ENCODE results near the gene PROX2.

Gene PROX2, protein sequence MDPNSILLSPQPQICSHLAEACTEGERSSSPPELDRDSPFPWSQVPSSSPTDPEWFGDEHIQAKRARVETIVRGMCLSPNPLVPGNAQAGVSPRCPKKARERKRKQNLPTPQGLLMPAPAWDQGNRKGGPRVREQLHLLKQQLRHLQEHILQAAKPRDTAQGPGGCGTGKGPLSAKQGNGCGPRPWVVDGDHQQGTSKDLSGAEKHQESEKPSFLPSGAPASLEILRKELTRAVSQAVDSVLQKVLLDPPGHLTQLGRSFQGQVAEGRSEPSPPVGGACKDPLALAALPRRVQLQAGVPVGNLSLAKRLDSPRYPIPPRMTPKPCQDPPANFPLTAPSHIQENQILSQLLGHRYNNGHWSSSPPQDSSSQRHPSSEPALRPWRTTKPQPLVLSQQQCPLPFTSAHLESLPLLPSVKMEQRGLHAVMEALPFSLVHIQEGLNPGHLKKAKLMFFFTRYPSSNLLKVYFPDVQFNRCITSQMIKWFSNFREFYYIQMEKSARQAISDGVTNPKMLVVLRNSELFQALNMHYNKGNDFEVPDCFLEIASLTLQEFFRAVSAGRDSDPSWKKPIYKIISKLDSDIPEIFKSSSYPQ

DNA sequence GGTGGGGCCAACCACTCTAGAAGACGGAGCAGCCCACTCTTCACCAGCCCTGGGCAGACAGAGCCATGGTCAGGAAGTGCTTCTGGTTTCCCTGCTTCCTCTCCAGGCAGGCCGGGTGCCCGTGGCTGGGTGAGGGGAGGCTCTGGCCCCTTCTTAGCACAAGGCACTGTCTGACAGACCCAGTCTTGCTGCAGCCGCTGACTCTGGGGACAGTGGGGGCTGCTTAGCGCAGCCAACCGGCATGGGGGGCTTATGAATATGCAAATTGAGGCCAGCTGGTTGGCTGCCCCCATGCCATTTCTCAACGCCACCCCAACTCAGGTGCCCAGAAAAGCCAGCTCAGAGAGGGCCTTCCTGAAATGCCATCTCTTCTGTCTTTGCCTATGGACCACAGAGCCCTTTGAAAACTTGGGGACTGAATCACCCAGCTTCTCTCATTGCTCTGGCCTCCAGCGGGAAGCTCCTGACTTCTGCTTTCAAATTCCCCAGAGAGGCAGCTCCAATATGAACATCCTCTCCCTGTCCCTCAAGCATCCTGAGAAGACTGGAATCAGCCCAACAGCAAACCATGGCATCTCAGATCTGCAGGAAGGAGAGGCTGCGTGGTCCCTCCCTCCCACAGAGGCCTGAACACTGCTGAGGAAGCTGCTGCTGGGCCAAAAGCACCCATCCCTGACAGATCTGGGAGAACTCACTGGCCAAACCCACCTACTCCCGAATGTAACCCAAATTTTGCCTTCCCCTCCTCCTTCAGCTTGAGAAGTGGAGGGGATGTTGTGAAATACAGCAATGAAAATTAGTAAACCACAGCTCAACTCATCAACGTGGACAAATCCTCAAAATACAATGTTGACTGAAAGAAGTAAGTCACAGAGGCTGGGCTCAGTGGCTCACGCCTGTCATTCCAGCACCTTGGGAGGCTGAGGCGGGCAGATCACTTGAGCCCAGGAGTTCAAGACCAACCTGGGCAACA, at the start of gene PROX2:
Gene PROX2, minus strand, starts transcription at position 205 of the 973 bp plus-strand sequence. CDS start 12,311 bp downstream, outside the sequence.
- H3K27ac ChIP-seq, result no peak within 1 kb of the TSS
- TF ChIP-seq, protein P1, sequence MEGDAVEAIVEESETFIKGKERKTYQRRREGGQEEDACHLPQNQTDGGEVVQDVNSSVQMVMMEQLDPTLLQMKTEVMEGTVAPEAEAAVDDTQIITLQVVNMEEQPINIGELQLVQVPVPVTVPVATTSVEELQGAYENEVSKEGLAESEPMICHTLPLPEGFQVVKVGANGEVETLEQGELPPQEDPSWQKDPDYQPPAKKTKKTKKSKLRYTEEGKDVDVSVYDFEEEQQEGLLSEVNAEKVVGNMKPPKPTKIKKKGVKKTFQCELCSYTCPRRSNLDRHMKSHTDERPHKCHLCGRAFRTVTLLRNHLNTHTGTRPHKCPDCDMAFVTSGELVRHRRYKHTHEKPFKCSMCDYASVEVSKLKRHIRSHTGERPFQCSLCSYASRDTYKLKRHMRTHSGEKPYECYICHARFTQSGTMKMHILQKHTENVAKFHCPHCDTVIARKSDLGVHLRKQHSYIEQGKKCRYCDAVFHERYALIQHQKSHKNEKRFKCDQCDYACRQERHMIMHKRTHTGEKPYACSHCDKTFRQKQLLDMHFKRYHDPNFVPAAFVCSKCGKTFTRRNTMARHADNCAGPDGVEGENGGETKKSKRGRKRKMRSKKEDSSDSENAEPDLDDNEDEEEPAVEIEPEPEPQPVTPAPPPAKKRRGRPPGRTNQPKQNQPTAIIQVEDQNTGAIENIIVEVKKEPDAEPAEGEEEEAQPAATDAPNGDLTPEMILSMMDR (conservative IDR thresholded peaks at IDR 0.05), result no peak
- TF ChIP-seq ZFX (IDR thresholded peaks at IDR 0.05), result no peak

DNA sequence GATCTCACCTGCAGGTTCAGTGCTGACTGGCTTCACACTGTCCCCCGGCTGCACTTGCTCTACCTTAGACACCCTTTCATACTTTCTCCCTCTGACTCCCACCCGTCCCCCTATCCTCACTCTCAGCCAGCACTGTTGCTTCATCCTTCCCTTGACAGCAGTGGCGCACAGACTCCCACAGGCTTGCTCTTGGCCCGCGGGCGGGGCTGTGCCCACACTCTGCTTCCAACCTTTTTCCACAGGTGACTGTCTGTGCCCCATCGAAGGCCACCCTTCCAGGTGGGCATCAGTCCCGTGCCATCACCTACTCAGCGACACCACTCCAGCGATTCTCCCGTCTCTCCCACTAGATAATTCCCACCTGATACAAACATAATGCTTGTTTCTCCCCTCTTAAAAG, 48.1 kb upstream of the PROX2 start:
- H3K27ac ChIP-seq, result no peak overlapping the region
- TF ChIP-seq, protein P1 (conservative IDR thresholded peaks at IDR 0.05), result no peak
- TF ChIP-seq ZFX (IDR thresholded peaks at IDR 0.05), result no peak

DNA sequence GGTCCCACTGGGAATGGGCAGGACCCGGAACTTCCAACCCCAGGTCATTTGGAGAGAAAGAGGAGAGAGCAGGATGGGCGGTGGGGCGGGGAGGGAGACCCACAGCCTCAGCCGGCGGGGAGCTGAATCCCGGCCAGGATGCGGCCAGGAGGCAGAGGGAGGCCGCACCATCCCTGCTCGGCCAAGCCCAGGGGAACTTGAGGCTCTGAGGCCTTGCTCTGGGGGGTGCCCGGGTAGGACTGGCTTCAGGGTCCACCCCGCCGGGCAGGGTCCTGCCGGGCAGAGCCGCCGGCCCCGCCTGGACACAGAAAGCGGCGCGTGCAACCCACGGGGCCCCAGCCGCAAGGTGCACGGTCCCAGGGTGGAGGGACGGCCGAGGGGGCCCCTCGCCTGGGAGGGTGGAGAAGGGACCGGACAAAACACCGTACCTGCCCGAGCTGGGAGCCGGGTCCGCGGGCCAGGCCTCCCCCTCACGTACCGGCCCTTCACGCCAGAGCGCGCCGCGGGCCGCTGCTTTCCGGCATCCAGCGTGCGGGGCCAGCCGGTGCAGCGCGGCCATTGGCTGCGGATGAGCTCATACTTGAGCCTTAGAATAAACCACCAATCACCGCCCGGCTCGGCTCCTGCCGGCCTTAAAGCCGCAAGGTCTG, 46.9 kb upstream of the PROX2 start, which contains the start of gene RPS6KL1:
Gene RPS6KL1, minus strand, starts transcription at position 509 of the 650 bp plus-strand sequence. CDS start 1,719 bp downstream, outside the sequence.
- peak; percentile 89; the same call in 1 of the 2 replicates for TF ChIP-seq ZFX (IDR thresholded peaks at IDR 0.05)
- TF ChIP-seq, protein P1 (conservative IDR thresholded peaks at IDR 0.05), result no peak
- peak within 1 kb of the TSS; percentile 67 for H3K27ac ChIP-seq

DNA sequence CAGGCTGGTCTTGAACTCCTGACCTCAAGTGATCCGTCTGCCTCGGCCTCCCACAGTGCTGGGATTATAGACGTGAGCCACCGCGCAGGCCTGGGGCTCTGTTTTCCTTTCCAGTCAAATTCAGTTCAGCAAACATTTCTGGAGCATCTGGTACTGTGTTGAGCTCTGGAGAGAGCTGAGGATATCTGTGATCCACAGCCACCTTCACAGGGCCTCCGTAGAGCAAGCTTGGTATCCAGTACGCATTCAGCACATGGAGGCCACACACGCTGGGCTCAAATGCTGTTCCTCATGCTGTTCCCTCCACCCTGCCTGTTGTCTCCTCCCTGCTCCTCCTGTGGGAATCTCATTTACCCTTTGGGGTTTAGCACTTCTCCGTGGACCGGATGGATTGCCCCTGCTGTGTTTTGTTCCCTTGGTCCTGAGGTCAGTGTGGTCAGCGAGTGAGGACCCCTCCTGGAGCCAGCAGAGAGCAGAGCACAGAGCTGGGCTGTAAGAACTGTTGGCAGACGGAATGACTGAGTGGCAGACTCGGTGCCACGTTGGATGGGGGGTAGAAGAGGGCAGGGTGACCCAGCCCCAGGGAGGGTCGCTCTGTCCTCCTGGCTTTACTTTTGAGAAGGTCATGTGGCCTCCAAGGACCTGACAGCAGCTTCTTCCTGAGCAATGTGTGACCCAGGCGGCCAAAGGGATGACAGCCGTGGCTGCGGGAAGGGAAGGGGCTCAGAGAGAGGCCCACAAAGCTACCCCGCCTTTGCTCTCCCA, 46.2 kb upstream of the PROX2 start:
- TF ChIP-seq, protein P1 (conservative IDR thresholded peaks at IDR 0.05), result no peak
- TF ChIP-seq ZFX (IDR thresholded peaks at IDR 0.05), result no peak
- peak overlapping the region; percentile 67 for H3K27ac ChIP-seq

DNA sequence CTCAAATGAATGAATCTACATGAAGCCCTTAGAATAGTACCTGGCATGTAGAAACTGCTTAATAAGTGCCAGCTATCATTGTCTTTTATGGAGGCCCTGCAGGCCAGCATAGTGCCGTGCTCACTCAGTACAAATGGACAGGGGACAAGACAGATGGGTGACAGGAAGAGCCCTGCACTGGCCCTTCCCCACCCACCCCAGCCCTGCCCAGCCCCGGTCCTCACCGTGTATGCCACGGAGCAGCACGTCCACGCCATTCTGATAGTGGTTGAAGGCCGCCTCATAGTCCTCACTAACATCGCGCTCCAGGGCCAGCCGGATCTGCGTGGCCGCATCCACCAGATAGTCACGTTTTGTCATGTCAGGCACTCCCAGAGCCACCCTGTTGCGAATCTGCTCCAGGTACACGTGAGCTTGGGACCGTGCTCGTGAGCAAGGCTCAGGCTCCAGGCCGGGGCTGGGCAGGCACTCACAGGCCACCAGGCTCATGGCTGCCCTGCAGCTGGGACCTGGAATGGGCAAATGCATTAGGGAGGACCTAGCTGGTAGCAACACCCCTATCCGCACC, 45.2 kb upstream of the PROX2 start:
- no peak for TF ChIP-seq ZFX (IDR thresholded peaks at IDR 0.05)
- TF ChIP-seq, protein P1 (conservative IDR thresholded peaks at IDR 0.05), result no peak

DNA sequence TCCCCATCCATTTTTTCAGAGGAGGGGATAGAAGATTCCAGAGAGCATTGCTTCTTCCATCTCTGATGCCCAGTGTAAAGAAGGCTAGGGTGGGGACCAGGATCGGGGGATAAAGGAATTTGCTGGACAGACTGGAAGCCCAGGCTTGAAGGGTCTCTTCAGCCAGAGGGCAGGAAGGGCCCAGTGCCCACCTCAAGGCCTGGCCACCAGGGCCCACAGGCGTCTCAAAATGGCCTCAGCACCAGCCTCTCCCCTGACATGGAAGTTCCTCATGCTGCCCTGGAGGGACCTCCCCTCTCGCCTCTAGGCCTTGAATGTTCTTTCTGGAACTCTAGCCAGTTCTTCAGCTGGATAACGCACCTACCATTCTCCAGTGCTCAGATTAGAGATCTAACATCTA, 44.3 kb upstream of the PROX2 start:
- no peak for TF ChIP-seq ZFX (IDR thresholded peaks at IDR 0.05)
- TF ChIP-seq, protein P1 (conservative IDR thresholded peaks at IDR 0.05), result no peak
- no peak overlapping the region for H3K27ac ChIP-seq

More for the DNA sequence above, 45.2 kb upstream of the PROX2 start:
- no peak overlapping the region for H3K27ac ChIP-seq
